Activated CD4-positive, alpha-beta T cell treated with anti-CD3 and anti-CD28 coated beads, Interleukin-2, amount 50 U/mL, for 24 hours (primary cell): ENCODE measurements around the gene MAGEC2.

Experiments used
- DNase-seq, 2 donors: peaks; one replicate each; pipeline ENCODE4 v3.0.0-alpha.2; 2020; ENCODE audit warnings: low read depth in 1 of 2, low spot score in 1 of 2

MAGEC2 gene, protein sequence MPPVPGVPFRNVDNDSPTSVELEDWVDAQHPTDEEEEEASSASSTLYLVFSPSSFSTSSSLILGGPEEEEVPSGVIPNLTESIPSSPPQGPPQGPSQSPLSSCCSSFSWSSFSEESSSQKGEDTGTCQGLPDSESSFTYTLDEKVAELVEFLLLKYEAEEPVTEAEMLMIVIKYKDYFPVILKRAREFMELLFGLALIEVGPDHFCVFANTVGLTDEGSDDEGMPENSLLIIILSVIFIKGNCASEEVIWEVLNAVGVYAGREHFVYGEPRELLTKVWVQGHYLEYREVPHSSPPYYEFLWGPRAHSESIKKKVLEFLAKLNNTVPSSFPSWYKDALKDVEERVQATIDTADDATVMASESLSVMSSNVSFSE

GRCh38 chrX:142204522-142205433 lies at the start of gene MAGEC2:
Gene MAGEC2, minus strand, starts transcription at chrX:142205290. Its CDS starts 1,303 bp downstream, at chrX:142203987.
- DNase-seq = no peak

DNA sequence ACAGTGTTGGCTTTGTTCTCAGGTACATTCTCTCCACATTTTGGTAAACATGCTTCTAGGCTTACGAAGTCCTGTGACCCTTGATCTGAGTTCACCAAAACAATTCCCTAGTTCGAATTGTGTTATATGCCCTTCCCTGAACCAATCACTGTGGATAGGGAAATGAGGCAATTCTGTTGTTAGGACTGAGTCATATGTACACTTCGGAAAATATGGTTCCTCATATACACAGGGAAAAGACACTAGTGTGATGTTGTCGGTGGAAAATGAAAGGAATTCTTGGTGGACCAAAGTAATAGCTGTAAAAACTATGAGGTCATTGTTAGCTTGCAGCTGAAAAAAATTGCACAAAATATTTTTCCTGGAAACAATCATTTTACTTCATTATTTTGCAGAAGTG lies 46.6 kb upstream of the MAGEC2 start:
- DNase-seq = no peak

DNA sequence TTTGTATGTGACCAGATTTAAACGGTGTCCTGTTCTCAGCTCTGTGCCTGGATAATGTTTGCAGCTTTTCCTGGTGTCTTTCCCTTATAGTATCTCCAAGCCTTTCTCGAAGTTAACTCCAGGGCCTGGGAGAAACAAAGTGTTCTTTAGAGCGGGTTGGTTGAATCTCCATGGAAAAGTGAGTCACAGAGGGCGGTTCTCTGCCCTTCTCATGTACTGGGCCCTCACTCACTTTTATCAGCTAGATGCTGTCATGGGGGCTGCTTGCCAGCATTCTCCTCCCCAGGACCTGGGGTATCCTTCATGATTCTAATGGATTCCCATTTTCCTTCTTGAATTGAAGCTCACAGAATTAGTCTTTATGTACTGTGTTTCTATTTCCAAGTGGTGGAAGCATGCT lies 46.1 kb upstream of the MAGEC2 start:
- no peak for DNase-seq

GRCh38 chrX:142250502-142250901 lies 45.4 kb upstream of the MAGEC2 start:
- no peak for DNase-seq

DNA sequence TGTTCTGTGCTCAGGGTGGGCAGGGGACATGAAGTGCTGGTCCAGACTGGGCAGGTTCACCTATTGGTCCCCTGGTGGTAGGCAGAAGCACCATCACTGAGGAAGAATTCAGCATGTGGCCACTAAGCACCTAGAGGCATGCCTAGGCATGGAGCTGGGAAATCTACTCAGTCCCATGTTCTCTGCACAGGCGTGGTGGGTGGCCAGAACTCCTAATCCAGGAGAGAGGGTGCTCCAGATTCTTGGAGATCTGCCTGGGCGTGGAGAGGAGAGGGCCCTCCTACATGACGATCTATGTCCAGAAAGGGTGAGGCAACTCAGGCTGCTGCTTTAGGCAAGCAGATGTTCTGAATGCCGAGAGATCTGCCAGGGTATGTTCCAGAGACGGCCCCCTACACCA lies 44.6 kb upstream of the MAGEC2 start:
- no peak for DNase-seq

DNA sequence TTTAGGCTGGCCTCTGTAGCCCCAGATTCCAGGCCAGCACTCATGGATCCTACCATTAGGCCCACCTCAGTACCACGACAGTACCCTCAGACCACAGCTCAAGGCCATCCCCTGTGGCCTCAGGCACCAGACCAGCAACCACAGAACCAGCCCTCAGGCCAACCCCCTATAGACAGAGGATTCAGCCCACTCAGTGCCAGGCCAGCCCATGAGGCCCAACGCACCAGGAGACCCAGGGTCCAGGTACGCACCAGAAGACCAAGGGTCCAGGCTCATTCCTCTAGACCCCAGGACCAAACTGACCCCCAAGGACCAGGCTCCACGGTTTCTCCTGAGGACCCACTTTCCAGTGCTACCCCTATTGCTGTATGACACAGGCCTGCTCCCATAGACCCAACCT lies 39.5 kb upstream of the MAGEC2 start:
- DNase-seq = no peak

GRCh38 chrX:142238536-142238935 lies 33.4 kb upstream of the MAGEC2 start:
- DNase-seq = no peak

- DNase-seq = no peak
Observed at GRCh38 chrX:142233400-142233799, 28.3 kb upstream of the MAGEC2 start.

- DNase-seq = no peak
Observed at GRCh38 chrX:142214081-142214480, 9.0 kb upstream of the MAGEC2 start.

DNA sequence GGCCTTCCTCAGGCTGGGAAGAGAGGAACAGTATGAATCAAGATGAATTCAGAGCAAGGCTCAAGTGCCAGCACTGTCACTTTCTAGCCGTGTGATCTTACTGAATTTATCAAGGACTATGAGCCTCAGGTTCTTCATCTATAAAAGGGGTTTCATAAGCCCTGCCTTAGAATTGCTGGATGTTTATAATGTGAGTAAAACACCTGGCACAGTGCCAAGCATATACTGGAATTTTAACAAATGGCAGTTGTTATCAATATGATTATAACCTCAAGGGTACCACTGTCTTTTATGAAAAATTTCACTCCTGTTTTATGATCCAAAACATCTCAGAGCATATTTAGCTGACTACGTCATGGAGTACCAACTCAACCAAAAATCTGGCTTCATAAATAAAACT lies 4.0 kb downstream of the MAGEC2 start:
- no peak for DNase-seq

DNA sequence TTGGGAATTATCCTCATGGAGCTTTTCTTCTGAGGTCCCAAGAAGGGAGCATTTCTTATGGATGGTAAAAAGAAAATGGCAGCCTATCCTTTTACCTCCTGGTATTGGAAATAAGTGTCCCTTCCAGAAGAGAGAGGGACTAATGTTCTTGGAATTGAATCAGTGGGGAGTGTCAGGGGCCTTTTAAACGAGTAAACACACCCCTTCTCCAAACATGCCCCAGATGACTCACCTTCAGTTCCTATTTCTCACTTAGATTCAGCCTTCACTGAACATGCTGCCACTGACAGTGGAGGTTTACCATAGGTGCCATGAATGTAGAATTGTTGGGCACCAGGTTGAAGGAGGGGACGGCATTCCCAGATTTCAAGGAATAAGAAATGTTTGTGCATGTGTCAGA lies 19.0 kb downstream of the MAGEC2 start:
- no peak for DNase-seq

DNA sequence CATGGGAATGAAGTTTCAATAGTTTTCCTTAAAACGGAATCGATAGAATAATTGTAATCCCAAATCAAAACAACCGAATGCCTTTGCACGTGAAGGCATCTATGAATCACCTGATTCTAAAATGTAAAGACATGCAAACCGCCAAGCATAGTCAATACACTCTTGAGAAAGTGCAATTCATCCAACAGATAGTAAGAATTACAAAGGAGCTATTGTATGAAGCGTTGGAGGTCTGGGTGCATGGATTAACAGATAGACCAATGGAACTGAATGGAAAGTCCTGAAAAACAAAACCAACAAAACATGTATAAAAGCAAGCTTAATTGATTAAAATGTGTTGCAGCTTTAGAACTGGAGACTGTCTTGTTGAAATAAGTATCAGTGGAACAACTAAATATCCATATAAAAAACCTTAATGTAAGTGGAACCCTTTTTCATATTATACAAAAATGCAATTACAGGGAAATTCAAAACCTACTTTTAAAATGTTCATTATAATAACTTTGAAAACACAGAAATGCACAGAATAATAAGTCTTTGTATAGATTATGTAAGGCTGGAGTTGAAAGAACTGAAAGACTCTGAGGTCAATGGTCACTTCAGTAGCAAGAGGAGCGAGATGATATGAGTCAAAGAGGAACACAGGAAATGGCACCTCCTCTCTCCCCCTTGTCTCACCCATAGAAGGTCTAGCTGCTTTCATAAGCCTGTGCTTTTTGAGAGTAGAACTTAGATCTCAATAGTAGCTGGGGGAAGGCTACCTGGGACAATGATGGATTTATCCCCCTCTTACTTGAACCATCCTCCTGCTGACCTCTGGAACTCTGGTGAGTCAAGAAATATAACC lies 20.1 kb downstream of the MAGEC2 start:
- no peak for DNase-seq

GRCh38 chrX:142156567-142156966 lies 48.5 kb downstream of the MAGEC2 start:
- no peak for DNase-seq
